RWPE2 (cell line): ENCODE measurements around the gene PTGIR.
"Not testable (repeated sequence)": the region's sequence is repeated elsewhere in the genome, so short reads cannot be mapped to it uniquely, and the experiment has no call there.

Experiments used
- ATAC-seq: fragments of 200-7000 bp; cut with Tn5 transposase; 3 replicates; pipeline ENCODE4 v1.9.1; 2021; ENCODE audit warnings: low read depth
- DNase-seq: peaks from one replicate; pipeline ENCODE4 v3.0.0-alpha.2; 2020; ENCODE audit warnings: low spot score
- H3K27ac ChIP-seq: fragments of 450-650 bp; 2 replicates; pipeline ENCODE4 v1.5.1; 2017; ENCODE audit warnings: mild to moderate bottlenecking; ENCODE audit not compliant: poor library complexity, severe bottlenecking
- H3K27me3 ChIP-seq: fragments of 250-450 bp; sonication (Bioruptor Pico); 2 replicates; pipeline ENCODE4 v1.5.1; 2021; ENCODE audit warnings: mild to moderate bottlenecking, moderate library complexity; ENCODE audit not compliant: insufficient read depth, poor library complexity, severe bottlenecking
- H3K36me3 ChIP-seq: fragments of 250-450 bp; sonication (Bioruptor Pico); 2 replicates; pipeline ENCODE4 v1.5.1; 2020; ENCODE audit warnings: low read depth, mild to moderate bottlenecking, moderate library complexity
- H3K4me1 ChIP-seq: fragments of 250-450 bp; sonication (Bioruptor Pico); 2 replicates; pipeline ENCODE4 v1.5.1; 2021; ENCODE audit warnings: mild to moderate bottlenecking, moderate library complexity; ENCODE audit not compliant: insufficient read depth, poor library complexity, severe bottlenecking
- H3K4me3 ChIP-seq: fragments of 250-450 bp; sonication (Bioruptor Pico); 2 replicates; pipeline ENCODE4 v1.5.1; 2021; ENCODE audit warnings: mild to moderate bottlenecking, moderate library complexity; ENCODE audit not compliant: severe bottlenecking
- H3K9me3 ChIP-seq: fragments of 250-450 bp; sonication (Bioruptor Pico); 2 replicates; pipeline ENCODE4 v1.5.1; 2021; ENCODE audit warnings: mild to moderate bottlenecking, moderate library complexity; ENCODE audit not compliant: severe bottlenecking
- CTCF ChIP-seq: fragments of 450-650 bp; IDR thresholded peaks from one replicate; pipeline ENCODE4 v1.5.1; 2017; ENCODE audit warnings: mild to moderate bottlenecking, moderate library complexity; ENCODE audit not compliant: poor library complexity, severe bottlenecking

Gene PTGIR

GRCh38 chr19:46634045-46634655, 9.3 kb upstream of the PTGIR start:
- H3K4me3 ChIP-seq = peak overlapping the region; percentile 27
- H3K27me3 ChIP-seq = peaks cover 35% of the 10 kb centered on the region
- H3K27ac ChIP-seq = no peak overlapping the region
- peaks cover 8% of the 10 kb centered on the region for H3K4me1 ChIP-seq
- H3K9me3 ChIP-seq = no peaks in the 10 kb centered on the region
- no peaks in the 10 kb centered on the region for H3K36me3 ChIP-seq
- ATAC-seq = peak; percentile 62
- no peak for TF ChIP-seq CTCF
- DNase-seq = peak; percentile 90

- Histone ChIP-seq H3K27ac (no peak overlapping the region), H3K36me3 (no peaks in the 10 kb centered on the region), H3K27me3 (peaks cover 32% of the 10 kb centered on the region), H3K9me3 (no peaks in the 10 kb centered on the region), H3K4me1 (peaks cover 8% of the 10 kb centered on the region), H3K4me3 (no peak overlapping the region)
- ATAC-seq (no peak), DNase-seq (peak; percentile 43)
- no peak for TF ChIP-seq CTCF
These were observed 8.2 kb upstream of the PTGIR start for GRCh38 chr19:46633130-46633529.

- no peak overlapping the region for H3K27ac ChIP-seq
- DNase-seq = peak; percentile 52
- no peak for ATAC-seq
- H3K36me3 ChIP-seq = no peaks in the 10 kb centered on the region
- no peak overlapping the region for H3K4me3 ChIP-seq
- H3K27me3 ChIP-seq = peaks cover 17% of the 10 kb centered on the region
- H3K4me1 ChIP-seq = peaks cover 8% of the 10 kb centered on the region
- TF ChIP-seq CTCF = no peak
- H3K9me3 ChIP-seq = no peaks in the 10 kb centered on the region
These were observed 6.6 kb upstream of the PTGIR start for GRCh38 chr19:46631481-46631880.

GRCh38 chr19:46630586-46631205, 5.8 kb upstream of the PTGIR start:
- H3K4me1 ChIP-seq = peaks cover 8% of the 10 kb centered on the region
- peaks cover 9% of the 10 kb centered on the region for H3K27me3 ChIP-seq
- no peaks in the 10 kb centered on the region for H3K9me3 ChIP-seq
- ATAC-seq (no peak), DNase-seq (peak; percentile 36)
- H3K36me3 ChIP-seq = no peaks in the 10 kb centered on the region
- no peak overlapping the region for H3K4me3 ChIP-seq
- TF ChIP-seq CTCF = no peak
- H3K27ac ChIP-seq = no peak overlapping the region

- no peak overlapping the region for H3K4me3 ChIP-seq
- H3K27me3 ChIP-seq = peaks cover 3% of the 10 kb centered on the region
- H3K9me3 ChIP-seq = no peaks in the 10 kb centered on the region
- H3K27ac ChIP-seq = no peak overlapping the region
- peaks cover 13% of the 10 kb centered on the region for H3K4me1 ChIP-seq
- no peaks in the 10 kb centered on the region for H3K36me3 ChIP-seq
- TF ChIP-seq CTCF = no peak
- DNase-seq (peak; percentile 28), ATAC-seq (no peak)
These were observed 4.7 kb upstream of the PTGIR start for GRCh38 chr19:46629546-46630025.

GRCh38 chr19:46628970-46629369, 4.1 kb upstream of the PTGIR start:
- ATAC-seq, H3K4me3 ChIP-seq, H3K36me3 ChIP-seq, H3K9me3 ChIP-seq, H3K27ac ChIP-seq, H3K27me3 ChIP-seq, DNase-seq: not testable (repeated sequence)
- H3K4me1 ChIP-seq = peaks cover 11% of the 10 kb centered on the region
